Adipose tissue (tissue), 3 donors: ENCODE data around the gene PGBD5. TPM values are rescaled to one million over a fixed set of nuclear protein-coding genes. Genes with fewer than 3 reads are reported as not detected.
"Not testable (repeated sequence)": the region's sequence is repeated elsewhere in the genome, so short reads cannot be mapped to it uniquely, and the experiment has no call there.

Experiments used
- H3K27ac ChIP-seq: one replicate; pipeline ENCODE4 v1.5.1; 2013; ENCODE audit warnings: low read depth, low read length
- WGBS, 3 donors: extraction: QIAGEN DNeasy Blood & Tissue Kit; methylation state at CpG; one replicate each; pipeline ENCODE4 v1.1.7; 2013; 5-methylcytosine and 5-hydroxymethylcytosine counted together
- polyA plus RNA-seq, 3 donors: library from polyadenylated mRNA; stranded (reverse); fragments of 200-250 nt; gene quantifications; one replicate each; pipeline ENCODE4 v1.2.3, GENCODE V29; 2013
- donor health status: healthy with polysubstance abuse.
- donor health status: Bipolar disorder and iron deficiency.
- donor health status: healthy.

Gene PGBD5
- polyA plus RNA-seq, 3 donors = 0.48 to 15.7 TPM; not detected in 1

DNA sequence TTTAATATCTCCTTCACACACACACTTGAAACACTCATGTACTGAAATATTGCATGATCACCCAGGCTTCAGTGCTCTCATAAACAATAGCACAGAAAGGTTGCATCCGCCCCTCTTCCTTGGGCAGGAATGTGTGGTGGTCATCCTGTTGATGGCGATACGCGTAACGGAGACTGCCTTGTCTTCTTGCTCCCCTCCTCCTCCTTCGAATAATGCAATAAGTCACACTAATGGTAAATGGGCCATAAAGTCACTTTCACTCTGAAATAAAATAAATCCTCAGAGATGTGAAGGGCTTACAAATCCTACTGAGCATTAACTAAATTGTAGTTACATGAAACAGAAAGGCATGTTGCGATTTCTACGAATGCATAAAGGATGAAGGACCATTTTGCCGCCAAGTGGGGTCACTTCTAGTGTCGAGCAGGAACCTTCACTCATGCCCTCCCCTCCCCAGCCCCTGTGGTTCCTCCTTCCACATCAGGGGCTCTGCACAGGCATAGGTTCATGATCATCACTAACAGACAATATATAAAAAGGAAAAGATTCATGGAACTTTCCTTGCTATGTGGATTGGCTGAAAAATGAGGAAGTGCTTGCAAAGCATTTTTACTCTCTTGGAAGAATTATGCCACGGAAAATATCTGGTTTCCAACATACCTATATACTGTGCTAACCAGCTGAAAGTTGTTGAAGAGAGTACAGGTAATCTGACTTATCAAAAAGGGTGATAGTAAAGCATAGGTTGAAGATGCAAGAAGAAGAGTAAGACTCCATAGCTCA is 1.2 kb upstream of the PGBD5 start:
- WGBS, 3 donors = 46 to 55% (median 46%) methylated on average over 11 of the region's 11 CpGs
- H3K27ac ChIP-seq = no peak overlapping the region

DNA sequence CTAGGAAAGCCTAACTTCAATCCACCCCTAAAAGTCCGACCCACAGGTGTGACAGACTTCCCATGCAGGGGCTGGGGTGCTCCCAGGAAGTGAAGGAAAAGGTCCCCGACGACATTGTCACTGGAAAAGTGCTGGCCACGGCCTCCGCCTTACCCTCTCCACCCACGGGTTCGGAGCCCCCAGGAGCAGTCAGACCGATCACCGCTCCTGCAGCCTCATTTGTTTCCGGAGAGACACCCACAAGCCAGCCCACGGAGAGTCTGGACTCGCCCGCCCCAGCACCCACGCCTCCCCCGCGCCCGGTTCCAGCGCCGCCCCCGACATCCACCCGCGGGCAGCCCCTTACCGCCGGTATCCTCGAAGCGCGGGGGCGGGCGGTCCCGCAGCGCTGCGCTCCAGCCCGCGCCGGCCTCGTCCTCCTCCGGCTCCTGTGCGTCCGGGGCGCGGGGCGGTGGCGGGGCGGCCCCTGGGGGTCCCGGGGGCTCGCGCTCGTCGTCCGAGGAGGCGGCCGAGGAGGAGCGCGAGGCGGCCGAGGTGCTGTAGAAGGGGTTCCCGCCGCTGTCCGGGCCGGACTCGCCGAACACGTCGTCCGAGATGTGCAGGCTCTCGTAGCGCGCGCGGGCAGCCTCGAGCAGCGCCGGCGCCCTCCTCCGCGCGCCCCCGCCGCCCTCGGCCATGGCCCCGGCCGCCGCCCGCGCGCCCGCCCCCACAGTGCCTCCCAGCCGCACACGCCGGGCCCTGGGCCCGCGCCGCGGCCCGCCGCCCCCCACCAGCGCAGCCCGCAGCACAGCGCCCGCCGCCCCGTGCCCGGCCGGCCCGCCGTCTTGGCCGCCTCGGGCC is 660 bp downstream of the PGBD5 start:
- WGBS, 3 donors = 1 to 2% (median 1%) methylated on average over 43 to 108 of the region's 108 CpGs
- H3K27ac ChIP-seq = no peak overlapping the region

DNA sequence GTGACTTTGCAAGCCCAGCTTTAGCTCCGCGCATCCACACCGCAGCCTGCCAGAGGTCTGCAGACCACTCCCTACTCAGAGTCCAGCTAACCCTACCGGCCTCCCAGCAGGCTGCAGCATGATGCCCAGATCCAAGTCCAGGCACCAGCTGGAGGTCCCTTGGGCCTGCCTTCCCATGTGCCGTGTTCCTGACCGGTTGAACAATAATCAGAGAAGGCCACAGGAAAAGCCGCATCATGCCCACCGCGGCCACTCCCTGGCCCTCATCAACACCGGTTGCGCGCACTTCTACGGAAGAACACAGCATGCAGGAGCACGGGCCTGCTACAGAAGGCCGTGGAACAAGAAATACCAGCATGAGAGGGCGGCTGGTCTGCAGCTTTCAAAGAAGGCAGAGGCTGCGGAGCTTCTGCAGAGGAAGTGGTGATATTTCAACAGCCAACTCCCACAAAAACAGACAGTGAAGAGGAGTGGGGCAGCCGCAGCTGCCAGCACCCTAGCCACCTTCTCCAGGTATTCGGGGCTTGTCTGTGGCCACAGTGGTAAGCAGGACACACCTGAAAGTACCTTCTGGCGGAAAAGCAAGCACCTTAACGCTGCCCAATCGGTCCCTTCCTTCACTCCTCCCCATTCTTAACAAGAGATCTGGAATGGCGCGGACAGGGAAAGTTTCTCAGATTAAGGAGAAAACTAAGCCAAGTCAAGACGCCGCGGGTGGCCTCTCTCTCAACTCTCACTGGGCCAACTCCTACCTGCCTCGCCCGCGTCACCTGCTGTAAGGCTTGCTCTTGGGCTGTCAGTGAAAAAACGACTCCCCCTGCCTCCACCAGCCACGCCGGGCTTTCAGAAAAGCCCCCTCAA is 1.5 kb downstream of the PGBD5 start:
- H3K27ac ChIP-seq = no peak overlapping the region
- 8 to 13% (median 9%) methylated on average over 33 of the region's 33 CpGs for WGBS, 3 donors

DNA sequence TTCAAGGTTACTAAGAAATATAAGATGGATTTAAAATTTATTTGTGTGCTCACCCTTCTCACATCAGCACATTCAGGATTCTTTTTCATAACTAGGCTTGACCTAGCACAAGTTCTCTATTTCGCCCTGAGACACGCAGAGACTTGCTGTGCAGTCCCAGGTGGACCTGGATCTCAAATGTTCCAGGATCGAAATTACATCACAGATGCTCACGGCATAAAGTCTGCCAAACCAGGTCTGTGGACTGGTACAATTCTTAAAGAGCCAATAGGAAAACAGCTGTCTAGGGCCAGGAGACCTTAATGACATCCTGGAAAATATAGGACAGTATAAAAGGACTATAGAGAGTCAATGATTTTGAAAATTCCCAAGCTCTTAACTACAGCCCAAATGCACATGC is 2.2 kb downstream of the PGBD5 start:
- no peak overlapping the region for H3K27ac ChIP-seq
- 75 to 84% (median 77%) methylated on average over 4 of the region's 4 CpGs for WGBS, 3 donors

DNA sequence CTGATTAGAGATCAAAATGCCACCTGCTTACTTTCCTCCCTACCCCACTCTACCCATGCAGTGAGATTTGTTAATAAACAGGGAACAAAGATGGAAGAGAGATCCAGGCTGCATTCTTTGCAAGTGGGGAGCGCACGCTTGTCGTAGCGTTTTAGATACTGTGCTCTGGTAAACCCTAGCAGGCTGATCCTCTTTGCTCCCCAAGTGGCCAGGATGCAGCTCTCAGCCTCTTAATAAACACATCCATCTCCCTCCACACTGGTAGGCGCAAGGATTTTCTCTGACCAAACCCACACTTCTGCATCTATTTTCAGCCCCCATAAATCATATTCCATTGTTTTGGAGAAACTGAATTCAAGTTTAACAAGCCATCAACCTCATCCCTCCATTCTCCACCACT is 2.9 kb downstream of the PGBD5 start:
- H3K27ac ChIP-seq = no peak overlapping the region
- 56 to 78% (median 62%) methylated on average over 5 of the region's 5 CpGs for WGBS, 3 donors

DNA sequence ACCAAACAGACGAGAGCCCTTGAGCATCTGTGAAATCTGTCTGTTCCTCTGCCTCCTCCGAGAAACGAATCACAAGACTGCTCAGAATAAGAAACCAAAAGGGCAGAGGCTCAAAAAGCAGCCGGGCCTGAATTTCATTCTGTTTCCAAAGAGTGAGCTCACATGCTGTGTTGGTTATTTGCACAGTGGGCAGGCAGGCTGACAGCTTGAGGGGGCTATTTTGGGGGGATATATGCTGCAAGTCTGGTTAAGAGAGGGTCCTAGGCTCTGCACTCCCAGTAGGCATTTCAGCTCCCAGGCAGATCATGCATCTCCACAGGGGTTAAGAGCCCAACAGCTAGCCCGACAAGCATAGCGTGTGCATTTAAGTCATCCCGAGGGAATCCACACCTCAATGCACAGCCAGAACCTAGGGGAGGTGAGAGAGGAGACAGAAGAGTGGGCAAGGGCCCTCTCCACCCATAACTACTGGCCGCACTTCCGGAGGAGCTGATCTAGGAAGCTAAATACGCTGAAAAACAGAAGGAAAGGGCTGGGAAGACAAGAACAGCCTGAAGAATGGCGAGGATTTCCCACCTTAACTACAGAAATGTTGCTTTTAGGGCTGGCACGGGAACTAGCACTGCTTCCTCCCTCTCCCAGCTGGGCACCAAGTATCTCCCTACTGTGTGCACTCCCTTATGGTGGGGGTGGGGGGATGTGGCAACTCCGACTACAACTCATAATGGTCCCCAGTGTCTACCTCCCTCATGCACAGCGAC is 3.7 kb downstream of the PGBD5 start:
- 35 to 61% (median 38%) methylated on average over 14 of the region's 14 CpGs for WGBS, 3 donors
- H3K27ac ChIP-seq = no peak overlapping the region

DNA sequence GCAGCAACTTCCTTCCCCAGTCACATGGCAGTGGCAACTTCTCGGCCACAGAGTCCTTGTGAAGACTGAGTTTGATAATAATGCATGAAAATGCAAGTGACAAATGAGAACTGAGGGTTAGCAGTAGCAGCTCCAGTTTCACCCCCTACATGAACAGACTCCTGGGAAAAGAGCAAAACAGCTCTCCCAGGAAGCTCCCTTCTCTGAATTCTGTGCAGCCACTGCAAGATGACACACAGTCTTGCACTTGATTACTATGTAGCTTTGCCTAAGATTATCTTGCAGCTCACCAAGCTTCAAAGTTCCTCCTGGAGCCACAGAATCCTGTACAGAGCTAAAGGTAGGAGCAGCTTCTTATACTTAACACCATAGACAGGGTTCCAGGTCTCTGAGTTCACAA is 4.7 kb downstream of the PGBD5 start:
- 29 to 55% (median 34%) methylated on average over 1 of the region's 1 CpG for WGBS, 3 donors
- no peak overlapping the region for H3K27ac ChIP-seq

DNA sequence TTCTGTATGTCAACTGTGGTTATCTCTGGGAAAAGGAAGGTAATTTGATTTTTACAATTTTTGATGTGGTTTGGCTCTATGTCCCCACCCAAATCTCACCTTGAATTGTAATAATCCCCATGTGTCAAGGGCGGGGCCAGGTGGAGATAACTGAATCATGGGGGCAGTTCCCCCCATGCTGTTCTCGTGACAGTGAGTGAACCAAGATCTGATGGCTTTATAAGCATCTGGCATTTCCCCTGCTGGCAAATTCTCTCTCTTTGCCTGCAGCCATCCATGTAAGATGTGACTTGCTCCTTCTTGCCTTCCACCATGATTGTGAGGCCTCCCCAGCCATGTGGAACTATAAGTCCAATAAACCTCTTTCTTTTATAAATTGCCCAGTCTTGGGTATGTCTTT is 5.8 kb downstream of the PGBD5 start:
- 80 to 93% (median 83%) methylated on average over 2 of the region's 2 CpGs for WGBS, 3 donors
- not testable (repeated sequence) for H3K27ac ChIP-seq

DNA sequence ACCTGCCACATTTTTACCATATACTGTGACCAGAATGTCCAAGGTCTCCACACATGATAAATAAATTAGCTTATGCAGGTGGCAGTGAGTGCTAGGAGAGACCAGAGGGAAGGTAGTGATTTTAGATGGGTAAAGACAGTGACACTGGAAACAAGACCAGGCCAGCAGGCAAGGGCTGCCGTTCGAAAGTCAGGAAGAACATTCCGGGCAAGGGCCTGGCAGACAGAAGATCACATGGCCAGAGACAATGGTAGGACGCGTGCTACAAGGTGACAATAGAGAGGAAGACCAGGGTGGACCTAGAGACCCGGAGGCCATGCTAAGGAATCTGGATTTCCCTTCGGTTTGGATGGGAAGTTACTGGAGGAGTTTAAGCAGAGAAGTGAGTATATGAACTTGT is 9.7 kb downstream of the PGBD5 start:
- H3K27ac ChIP-seq = no peak overlapping the region
- 73 to 88% (median 73%) methylated on average over 7 of the region's 7 CpGs for WGBS, 3 donors

DNA sequence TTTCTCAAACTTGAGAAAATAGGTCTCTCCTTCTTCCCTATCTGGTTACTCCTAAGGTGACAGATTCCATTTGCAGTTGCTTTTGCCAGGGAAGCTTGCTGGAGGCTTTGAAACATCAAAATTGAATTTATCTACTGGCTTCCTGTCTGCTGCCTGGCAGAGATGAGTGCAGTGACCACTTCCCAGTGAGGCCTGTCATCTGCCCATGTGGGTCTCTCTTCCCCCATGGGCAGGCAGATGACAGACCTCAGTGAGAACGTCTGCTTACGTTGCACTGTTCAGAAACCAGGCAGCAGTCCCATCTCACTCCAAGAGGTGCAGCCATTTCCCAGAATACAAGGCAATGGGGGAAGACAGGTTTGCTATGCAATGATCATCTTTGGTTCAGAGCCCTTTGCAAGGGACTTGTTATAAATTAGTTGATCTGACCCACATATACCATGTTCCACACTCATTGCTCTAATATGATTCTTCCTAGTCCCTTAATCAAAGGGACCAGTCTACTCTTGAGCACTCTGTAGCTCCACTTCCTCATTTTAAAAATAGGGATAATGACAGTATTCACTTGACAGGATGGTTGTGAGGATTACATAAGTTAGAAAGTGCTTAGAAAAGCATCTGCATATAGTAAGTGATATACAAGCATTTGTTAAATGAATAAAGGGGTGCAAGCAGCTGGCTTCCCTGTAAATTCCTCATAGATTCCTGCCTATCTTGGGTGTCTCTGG is 10.6 kb downstream of the PGBD5 start:
- no peak overlapping the region for H3K27ac ChIP-seq
- 57 to 86% (median 62%) methylated on average over 2 of the region's 2 CpGs for whole genome bisulfite sequencing, 3 donors

DNA sequence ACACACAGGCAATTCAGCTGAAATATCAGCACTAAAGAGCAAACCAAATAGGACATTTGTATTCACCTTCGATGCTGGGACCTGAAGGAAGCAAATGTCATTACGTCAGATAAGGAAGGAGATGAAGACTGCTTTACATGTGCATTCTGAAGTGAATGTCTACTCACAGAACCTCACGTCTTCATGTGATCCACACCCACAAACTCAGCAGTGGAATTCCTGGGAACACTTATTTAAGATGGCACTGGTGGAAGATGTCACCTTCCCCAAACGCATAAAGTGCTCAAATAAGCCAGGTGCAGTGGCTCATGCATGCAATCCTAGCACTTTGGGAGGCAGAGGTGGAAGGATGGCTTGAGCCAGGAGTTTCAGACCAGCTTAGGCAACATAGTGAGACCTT is 11.4 kb downstream of the PGBD5 start:
- WGBS, 3 donors = 69 to 78% (median 76%) methylated on average over 4 of the region's 4 CpGs
- H3K27ac ChIP-seq = no peak overlapping the region

DNA sequence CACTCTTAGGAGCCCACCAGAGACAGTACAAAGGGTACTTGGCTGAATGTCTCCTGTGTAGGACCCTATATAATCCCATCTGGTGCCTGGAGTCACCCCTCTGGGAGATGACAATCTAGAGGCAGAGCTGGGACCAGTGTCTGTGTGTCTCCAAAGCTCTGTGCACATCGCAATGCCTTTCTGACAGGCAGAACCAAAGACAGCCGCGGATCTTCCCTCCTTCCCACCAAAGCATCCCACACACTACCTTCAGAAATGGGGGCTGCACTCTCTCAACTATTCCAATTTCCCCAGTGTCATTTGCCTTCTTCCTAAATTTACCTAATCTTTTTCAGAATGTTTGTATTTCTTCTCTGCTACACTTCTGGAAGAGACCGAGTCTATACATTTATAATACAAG is 12.0 kb downstream of the PGBD5 start:
- no peak overlapping the region for H3K27ac ChIP-seq
- 92 to 98% (median 95%) methylated on average over 4 of the region's 4 CpGs for WGBS, 3 donors

DNA sequence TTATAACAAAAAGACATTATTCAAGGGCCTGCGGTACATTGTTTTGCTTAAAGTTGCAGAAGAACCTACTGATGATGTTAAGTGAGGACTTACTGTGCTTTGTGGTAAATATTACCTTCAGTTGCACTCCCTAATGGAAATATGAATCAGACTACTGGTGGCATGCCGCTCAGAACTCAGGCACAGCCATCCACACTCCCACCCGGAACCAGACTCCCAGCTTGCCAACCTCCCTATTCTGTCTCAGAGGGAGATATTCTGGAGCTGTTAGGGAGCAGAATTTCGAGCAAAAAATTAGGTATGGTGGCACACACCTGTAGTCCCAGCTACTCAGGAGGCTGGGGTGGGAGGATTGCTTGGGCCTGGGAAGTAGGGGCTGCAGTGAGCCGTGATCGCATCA is 13.1 kb downstream of the PGBD5 start:
- no peak overlapping the region for H3K27ac ChIP-seq
- 85 to 90% (median 88%) methylated on average over 6 of the region's 6 CpGs for WGBS, 3 donors

DNA sequence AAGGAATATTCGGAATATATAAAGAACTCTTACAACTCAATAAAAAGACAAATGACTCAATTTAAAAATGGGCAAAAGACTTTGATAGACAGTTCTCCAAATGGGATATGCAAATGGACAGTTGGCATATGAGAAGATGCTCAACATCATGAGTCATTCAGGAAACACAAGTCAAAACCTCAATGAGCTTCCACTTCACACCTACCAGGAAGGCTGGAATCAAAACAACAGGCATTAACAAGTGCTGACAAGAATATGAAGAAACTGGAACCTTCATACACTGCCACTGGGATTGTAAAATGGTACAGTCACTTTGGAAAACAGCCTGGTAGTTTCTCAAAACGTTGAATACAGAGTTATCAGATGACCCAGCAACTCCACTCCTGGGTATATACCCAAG is 17.2 kb downstream of the PGBD5 start:
- WGBS, 3 donors = 79 to 81% (median 79%) methylated on average over 2 of the region's 2 CpGs
- H3K27ac ChIP-seq = no peak overlapping the region

DNA sequence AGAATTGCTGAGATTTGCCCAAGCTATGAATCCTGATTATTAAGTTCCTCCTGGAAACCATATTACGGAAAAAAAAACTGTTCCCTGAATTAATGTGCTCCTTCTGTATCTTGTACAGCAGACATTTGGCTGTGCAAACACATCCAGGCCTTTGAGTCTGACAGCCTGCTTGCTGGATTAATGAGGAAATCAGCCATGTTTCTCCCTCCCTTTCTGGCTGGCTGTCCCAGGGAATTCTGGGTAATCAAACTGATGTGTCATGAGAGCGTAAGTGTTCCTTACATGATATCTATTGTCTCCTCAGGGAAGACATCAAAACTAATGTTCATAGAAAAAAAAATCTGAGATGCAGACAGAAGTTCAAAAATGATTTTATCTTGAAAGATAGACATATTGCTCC is 18.8 kb downstream of the PGBD5 start:
- WGBS, 3 donors = 68 to 74% (median 70%) methylated on average over 2 of the region's 2 CpGs
- no peak overlapping the region for H3K27ac ChIP-seq

DNA sequence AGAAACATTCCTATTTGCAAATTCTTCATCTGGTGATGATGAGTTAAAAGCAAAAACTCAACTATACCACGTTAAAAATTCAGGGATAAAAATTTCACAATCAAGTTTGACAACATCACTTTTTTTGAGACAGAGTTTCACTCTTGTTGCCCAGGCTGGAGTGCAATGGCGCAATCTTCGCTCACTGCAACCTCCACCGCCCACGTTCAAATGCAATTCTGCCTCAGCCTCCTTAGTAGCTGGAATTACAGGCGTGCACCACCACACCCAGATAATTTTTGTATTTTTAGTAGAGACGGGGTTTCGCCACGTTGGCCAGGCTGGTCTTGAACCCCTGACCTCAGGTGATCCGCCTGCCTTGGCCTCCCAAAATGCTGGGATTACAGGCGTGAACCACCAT is 19.4 kb downstream of the PGBD5 start:
- H3K27ac ChIP-seq = not testable (repeated sequence)
- 78 to 89% (median 80%) methylated on average over 11 of the region's 11 CpGs for WGBS, 3 donors

DNA sequence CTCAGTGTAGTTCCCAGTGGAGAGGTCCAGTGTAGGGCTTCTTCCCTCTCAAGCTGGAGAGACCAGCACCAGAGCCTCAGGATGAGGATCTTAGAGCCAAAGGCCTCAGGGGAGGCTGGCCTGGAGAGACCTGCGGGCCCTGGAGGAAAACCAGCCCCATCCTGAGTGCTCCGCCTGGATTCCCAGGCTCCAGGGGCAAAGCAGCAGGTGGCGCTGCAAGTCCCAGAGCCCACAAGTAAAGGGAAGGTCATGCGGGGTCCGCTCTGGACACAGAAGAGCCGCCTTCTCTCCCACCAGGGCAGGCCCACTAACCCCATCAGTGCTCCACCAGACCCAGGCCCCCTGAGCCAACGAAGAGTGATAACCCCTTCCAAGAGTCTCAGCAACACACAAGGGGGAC is 22.7 kb downstream of the PGBD5 start:
- H3K27ac ChIP-seq = no peak overlapping the region
- WGBS, 3 donors = 82 to 97% (median 92%) methylated on average over 7 of the region's 7 CpGs
